IgD-negative memory B cell (primary cell): Measurements from ENCODE around the gene RTN4. TPM values are rescaled to one million over a fixed set of nuclear protein-coding genes. Genes with fewer than 3 reads are reported as not detected.
A peak's percentile ranks its signal among the peaks of the same experiment; 100 is the strongest.
"Not testable (repeated sequence)": the region's sequence is repeated elsewhere in the genome, so short reads cannot be mapped to it uniquely, and the experiment has no call there.

ENCODE experiments used
- H3K27ac Mint-ChIP-seq, 3 donors: one replicate each; pipeline ENCODE4 v1.8.0; 2020 to 2022; ENCODE audit warnings: mild to moderate bottlenecking in 3 of 3, mixed read lengths in 3 of 3, moderate library complexity in 1 of 3
- H3K27me3 Mint-ChIP-seq: one replicate; pipeline ENCODE4 v1.8.0; 2021; ENCODE audit warnings: mixed read lengths
- H3K36me3 Mint-ChIP-seq: one replicate; pipeline ENCODE4 v1.8.0; 2020; ENCODE audit warnings: mild to moderate bottlenecking, mixed read lengths
- H3K4me1 Mint-ChIP-seq, 3 donors: one replicate each; pipeline ENCODE4 v1.8.0; 2020 to 2022; ENCODE audit warnings: mixed read lengths in 3 of 3, mild to moderate bottlenecking in 1 of 3
- H3K4me3 Mint-ChIP-seq, 4 donors: one replicate each; pipeline ENCODE4 v1.8.0; 2020 to 2022; ENCODE audit warnings: mild to moderate bottlenecking in 4 of 4, mixed read lengths in 4 of 4, moderate library complexity in 3 of 4
- H3K9me3 Mint-ChIP-seq, 3 donors: one replicate each; pipeline ENCODE4 v1.8.0; 2020 to 2021; ENCODE audit warnings: mixed read lengths in 3 of 3, mild to moderate bottlenecking in 1 of 3
- polyA plus RNA-seq: library from polyadenylated mRNA; unstranded; fragments of 300-500 nt; fragmentation: Illumina TruSeq; gene quantifications from one replicate; pipeline ENCODE4 v1.2.3, GENCODE V29; 2021

The RTN4 gene
- polyA plus RNA-seq, 1 donor from 2014 or later, result 50.9 TPM

DNA sequence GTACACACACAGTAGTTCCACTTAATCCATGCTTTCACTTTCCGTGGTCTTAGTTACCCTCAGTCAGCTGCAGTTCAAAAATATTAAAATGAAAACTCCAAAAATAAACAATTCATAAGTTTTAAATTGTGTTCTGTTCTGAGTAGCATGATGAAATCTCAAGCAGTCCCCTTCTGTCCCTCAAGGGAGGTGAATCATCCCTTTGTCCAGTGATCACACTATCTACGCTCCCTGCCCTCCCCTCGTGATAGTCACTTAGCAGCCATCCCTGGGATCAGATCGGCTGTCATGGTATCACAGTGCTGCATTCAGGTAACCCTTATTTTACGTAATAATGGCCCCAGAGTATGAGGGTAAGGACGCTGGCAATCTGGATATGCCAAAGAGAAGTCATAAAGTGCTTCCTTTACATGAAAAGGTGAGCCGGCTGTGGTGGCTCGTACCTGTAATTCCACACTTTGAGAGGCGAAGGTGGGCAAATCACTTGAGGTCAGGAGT, 5.8 kb upstream of the RTN4 start:
- Mint-ChIP-seq H3K36me3 (peaks cover 2% of the 10 kb centered on the region), H3K27me3 (no peaks in the 10 kb centered on the region), H3K9me3 (no peaks in the 10 kb centered on the region), H3K4me3 (peak overlapping the region in 2 of 4 donors; percentile 9 to 88), H3K4me1 (peaks cover 32 to 34% (median 33%) of the 10 kb centered on the region in 3 donors), H3K27ac (peak overlapping the region in 2 of 3 donors; percentile 17 to 69)

GRCh38 chr2:55054106-55054875, 4.0 kb upstream of the RTN4 start:
- H3K4me1 Mint-ChIP-seq, result peaks cover 37 to 39% (median 39%) of the 10 kb centered on the region in 3 donors
- peak overlapping the region; percentile 33 to 82 (median 37) for H3K4me3 Mint-ChIP-seq
- H3K27me3 Mint-ChIP-seq, result no peaks in the 10 kb centered on the region
- peaks cover 2% of the 10 kb centered on the region for H3K36me3 Mint-ChIP-seq
- H3K9me3 Mint-ChIP-seq, result no peaks in the 10 kb centered on the region
- peak overlapping the region in 2 of 3 donors; percentile 73 to 86 for H3K27ac Mint-ChIP-seq

DNA sequence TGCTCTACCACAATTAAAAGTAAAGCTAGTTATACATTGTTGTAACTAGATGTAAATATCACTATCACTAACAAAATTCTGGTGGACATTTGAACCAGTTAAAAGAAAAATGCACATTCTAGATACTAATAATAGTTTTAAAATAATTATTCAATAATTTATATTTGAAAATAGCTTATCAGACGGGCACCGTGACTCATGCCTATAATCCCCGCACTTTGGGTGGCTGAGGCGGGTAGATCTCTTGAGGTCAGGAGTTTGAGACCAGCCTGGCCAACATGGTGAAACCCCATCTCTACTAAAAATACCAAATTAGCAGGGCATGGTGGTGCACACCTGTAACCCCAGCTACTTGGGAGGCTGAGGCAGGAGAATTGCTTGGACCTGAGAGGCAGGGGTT, 3.0 kb upstream of the RTN4 start:
- H3K9me3 Mint-ChIP-seq, H3K4me3 Mint-ChIP-seq, H3K27me3 Mint-ChIP-seq, H3K36me3 Mint-ChIP-seq: not testable (repeated sequence)
- Mint-ChIP-seq H3K4me1 (peaks cover 42 to 46% (median 43%) of the 10 kb centered on the region in 3 donors), H3K27ac (peak overlapping the region in 1 of 3 donors; percentile 1)

- H3K4me3 Mint-ChIP-seq, result peak overlapping the region; percentile 72 to 96 (median 78)
- H3K4me1 Mint-ChIP-seq, result peaks cover 48 to 52% (median 50%) of the 10 kb centered on the region in 3 donors
- H3K9me3 Mint-ChIP-seq, result no peaks in the 10 kb centered on the region
- peaks cover 2% of the 10 kb centered on the region for H3K36me3 Mint-ChIP-seq
- H3K27ac Mint-ChIP-seq, result peak overlapping the region; percentile 40 to 95 (median 75)
- no peaks in the 10 kb centered on the region for H3K27me3 Mint-ChIP-seq
Observed at GRCh38 chr2:55052129-55053061, 2.1 kb upstream of the RTN4 start.

DNA sequence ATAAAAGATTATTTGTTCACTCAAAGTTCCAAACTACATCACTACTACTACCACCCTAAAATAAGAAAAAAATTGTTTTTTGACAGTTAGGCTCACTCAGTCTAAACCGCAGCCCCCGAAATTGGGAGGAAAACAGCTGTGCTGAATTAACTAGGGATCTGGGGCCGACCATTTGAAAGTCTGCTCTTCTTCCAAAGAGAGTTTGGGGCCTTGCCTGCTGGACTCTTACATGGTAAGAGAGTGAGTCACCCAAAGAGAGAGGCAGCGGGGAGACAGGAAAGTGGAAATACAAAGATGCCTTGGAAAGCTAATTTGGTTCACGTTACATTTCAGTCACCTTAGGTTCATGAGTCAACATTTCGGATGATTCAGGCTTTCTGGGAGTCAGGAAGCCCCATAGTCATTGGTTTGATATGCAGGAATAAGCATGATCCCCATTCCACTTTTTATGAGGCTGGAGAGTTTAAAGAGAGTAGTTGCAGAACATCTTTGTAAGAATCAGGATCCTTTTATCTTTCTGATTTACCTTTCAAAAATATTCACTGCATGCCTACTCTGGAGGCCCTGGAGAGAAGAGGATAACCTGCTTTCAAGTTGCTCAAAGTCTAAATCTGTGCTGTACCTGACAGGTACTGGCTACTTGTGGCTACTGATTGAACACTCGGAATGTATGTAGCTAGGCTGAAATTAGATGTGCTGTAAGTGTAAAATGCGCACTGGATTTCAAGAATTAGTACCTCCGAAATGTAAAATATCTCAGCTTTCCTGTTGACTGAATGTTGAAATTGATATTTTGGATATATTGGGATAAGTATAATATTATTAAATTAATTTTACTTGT, 995 bp upstream of the RTN4 start:
- peaks cover 2% of the 10 kb centered on the region for H3K36me3 Mint-ChIP-seq
- peak overlapping the region; percentile 88 to 100 (median 99) for H3K27ac Mint-ChIP-seq
- H3K4me3 Mint-ChIP-seq, result peak overlapping the region; percentile 96 to 100 (median 100)
- H3K9me3 Mint-ChIP-seq, result no peaks in the 10 kb centered on the region
- peaks cover 52 to 54% (median 54%) of the 10 kb centered on the region in 3 donors for H3K4me1 Mint-ChIP-seq
- no peaks in the 10 kb centered on the region for H3K27me3 Mint-ChIP-seq

GRCh38 chr2:55049821-55050099, 491 bp downstream of the RTN4 start:
- Mint-ChIP-seq H3K27ac (peak overlapping the region; percentile 88 to 100 (median 99)), H3K4me1 (peaks cover 54 to 57% (median 56%) of the 10 kb centered on the region in 3 donors), H3K27me3 (no peaks in the 10 kb centered on the region), H3K4me3 (peak overlapping the region; percentile 96 to 100 (median 100)), H3K36me3 (peaks cover 2% of the 10 kb centered on the region), H3K9me3 (no peaks in the 10 kb centered on the region)

DNA sequence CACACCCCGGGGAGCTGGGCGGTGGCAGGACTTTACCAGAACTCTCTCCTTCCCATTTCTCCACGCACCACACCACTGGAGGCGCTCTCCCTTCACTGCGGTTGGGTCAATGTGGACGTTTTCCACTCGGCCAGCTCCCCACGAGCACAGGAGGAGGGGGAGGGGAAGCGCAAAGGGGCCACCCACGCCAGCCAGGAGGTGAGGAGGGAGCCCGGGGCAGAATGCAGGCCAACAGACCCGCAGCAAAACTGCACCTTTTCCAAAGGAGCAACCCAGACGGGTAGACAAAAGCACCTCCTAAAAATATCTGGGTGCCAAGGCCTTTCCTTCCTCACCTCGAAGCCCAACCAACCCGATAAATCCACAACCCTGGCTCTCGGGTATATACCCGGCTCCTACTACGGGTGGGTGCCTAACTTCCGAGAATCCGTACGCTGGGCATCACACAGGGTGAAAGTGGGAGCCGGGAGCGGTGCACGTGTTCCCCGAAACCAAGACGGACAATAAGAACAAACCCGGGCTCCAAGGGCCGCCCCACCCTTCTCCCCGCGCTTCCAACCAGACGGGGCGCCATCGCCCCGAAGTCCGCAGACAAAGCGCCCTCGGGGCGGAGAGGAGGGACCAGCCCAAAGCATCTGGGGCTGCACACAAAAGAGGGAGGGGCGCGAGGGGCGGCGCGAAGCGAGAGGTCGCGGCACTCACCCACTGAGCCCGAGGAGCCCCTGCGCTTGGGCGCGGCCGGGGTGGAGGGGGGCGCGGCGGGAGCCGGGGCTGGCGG, 1.0 kb downstream of the RTN4 start:
- Mint-ChIP-seq H3K4me3 (peak overlapping the region; percentile 94 to 100 (median 100)), H3K9me3 (no peaks in the 10 kb centered on the region), H3K27ac (peak overlapping the region; percentile 86 to 96 (median 87)), H3K27me3 (no peaks in the 10 kb centered on the region), H3K4me1 (peaks cover 50 to 52% (median 52%) of the 10 kb centered on the region in 3 donors), H3K36me3 (peaks cover 2% of the 10 kb centered on the region)

GRCh38 chr2:55048508-55049042, 1.7 kb downstream of the RTN4 start:
- H3K4me3 Mint-ChIP-seq, result peak overlapping the region; percentile 94 to 100 (median 100)
- H3K27me3 Mint-ChIP-seq, result no peaks in the 10 kb centered on the region
- peaks cover 45 to 48% (median 48%) of the 10 kb centered on the region in 3 donors for H3K4me1 Mint-ChIP-seq
- no peaks in the 10 kb centered on the region for H3K36me3 Mint-ChIP-seq
- H3K9me3 Mint-ChIP-seq, result no peaks in the 10 kb centered on the region
- H3K27ac Mint-ChIP-seq, result peak overlapping the region; percentile 86 to 96 (median 87)

DNA sequence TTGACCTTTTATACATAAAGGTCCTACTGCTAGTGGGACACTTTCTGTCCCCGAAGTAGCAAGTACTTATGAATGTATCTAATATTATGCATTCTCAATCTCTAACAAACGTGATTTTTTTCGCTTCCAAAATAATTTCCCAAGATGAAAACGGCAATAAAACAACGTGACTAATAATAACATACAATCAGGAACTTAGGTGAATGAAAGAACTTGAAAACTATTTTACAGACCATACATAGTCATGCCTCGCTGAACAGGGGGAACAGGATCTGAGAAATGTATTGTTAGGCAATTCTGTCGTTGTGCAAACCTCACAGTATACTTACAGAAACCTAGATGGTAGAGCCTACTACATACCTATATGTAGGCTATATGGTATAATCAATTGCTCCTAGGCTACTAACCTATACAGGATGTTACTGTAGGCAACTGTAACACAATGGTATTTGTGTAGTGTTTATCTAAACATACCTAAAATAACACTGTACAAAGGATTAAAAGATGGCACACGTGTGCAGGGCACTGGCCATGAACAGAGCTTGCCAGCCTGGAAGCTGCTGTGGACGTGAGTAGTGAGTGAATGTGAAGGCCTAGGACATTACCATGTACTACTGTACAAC, 2.5 kb downstream of the RTN4 start:
- H3K9me3 Mint-ChIP-seq, result no peaks in the 10 kb centered on the region
- H3K36me3 Mint-ChIP-seq, result no peaks in the 10 kb centered on the region
- peaks cover 49 to 54% (median 50%) of the 10 kb centered on the region in 3 donors for H3K4me1 Mint-ChIP-seq
- H3K27me3 Mint-ChIP-seq, result no peaks in the 10 kb centered on the region
- peak overlapping the region in 1 of 3 donors; percentile 43 for H3K27ac Mint-ChIP-seq
- H3K4me3 Mint-ChIP-seq, result peak overlapping the region; percentile 74 to 89 (median 84)

DNA sequence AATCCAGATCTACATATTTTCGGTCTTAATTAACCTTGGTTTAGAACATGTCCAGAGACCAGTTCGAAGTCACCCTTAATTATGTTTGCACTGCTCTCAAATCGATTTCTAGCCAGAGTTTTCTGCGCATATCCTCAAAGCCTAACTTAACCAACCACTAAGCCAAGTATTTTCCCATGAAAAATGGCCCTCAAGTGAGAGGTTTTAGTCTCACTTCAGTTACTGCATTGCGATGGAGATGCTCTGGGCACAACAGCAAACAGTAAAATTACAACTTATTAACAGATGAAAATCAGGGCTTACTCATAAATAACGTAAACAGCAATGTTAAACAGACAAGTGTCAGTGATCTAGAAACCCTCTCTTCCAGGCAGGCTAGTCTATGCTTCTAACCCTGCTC, 4.5 kb downstream of the RTN4 start:
- Mint-ChIP-seq H3K9me3 (no peaks in the 10 kb centered on the region), H3K27ac (no peak overlapping the region), H3K36me3 (no peaks in the 10 kb centered on the region), H3K4me1 (peaks cover 36 to 41% (median 39%) of the 10 kb centered on the region in 3 donors), H3K4me3 (peak overlapping the region in 1 of 4 donors; percentile 52), H3K27me3 (no peaks in the 10 kb centered on the region)

GRCh38 chr2:55043841-55044240, 6.4 kb downstream of the RTN4 start:
- Mint-ChIP-seq H3K36me3 (peaks cover 3% of the 10 kb centered on the region), H3K4me3 (no peak overlapping the region), H3K27me3 (no peaks in the 10 kb centered on the region), H3K9me3 (peaks cover 0 to 3% (median 1%) of the 10 kb centered on the region in 3 donors), H3K27ac (no peak overlapping the region), H3K4me1 (peaks cover 35 to 36% (median 35%) of the 10 kb centered on the region in 3 donors)

DNA sequence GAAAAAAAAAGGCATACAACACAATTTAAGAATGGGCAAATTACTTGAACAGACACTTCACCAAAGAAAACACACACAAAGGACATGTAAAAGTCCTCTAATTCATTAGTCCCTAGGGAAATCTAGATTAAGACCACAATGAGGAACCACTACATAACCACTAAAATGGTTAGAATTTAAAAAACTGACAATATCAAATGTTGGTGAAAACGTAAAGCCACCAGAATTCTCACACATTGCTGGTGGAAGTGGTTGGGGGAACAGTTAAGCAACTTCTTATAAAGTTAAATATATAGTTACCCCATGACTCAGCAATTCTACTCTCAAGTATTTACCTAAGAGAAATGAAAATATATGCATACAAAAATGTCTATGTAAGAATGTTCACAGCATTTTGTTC, 11.8 kb downstream of the RTN4 start:
- Mint-ChIP-seq H3K36me3 (peaks cover 4% of the 10 kb centered on the region), H3K9me3 (peaks cover 4 to 13% (median 7%) of the 10 kb centered on the region in 3 donors), H3K4me3 (no peak overlapping the region)

GRCh38 chr2:55035716-55036115, 14.5 kb downstream of the RTN4 start:
- Mint-ChIP-seq H3K4me1 (peaks cover 36 to 57% (median 39%) of the 10 kb centered on the region in 3 donors), H3K27ac (peak overlapping the region in 1 of 3 donors; percentile 64), H3K36me3 (peaks cover 4% of the 10 kb centered on the region), H3K4me3 (peak overlapping the region in 1 of 4 donors; percentile 28), H3K27me3 (no peaks in the 10 kb centered on the region), H3K9me3 (peaks cover 4 to 13% (median 7%) of the 10 kb centered on the region in 3 donors)

More for the DNA sequence above, 11.8 kb downstream of the RTN4 start:
- peaks cover 26 to 45% (median 29%) of the 10 kb centered on the region in 3 donors for H3K4me1 Mint-ChIP-seq
- peak overlapping the region in 1 of 3 donors; percentile 34 for H3K27ac Mint-ChIP-seq
- H3K27me3 Mint-ChIP-seq, result no peaks in the 10 kb centered on the region
